ENCODE measurements around the gene GRK4.

The GRK4 gene

DNA sequence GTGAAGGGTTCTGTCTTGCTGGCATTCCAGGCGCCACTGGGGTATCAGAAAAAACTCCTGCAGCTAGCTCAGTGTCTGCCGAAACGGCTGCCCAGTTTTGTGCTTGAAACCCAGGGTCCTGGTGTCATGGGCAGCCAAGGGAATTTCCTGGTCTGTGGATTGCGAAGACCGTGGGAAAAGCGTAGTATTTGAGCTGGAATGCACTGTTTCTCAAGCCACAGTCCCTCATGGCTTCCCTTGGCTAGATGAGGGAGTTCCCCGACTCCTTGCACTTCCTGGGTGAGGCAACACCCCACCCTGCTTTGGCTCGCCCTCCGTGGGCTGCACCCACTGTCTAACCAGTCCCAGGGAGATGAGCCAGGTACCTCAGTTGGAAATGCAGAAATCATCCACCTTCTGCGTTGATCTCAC lies 40.2 kb upstream of the GRK4 start:
- Mint-ChIP-seq H3K27ac (peak overlapping the region; percentile 95), H3K27me3 (ENCODE audit: low read depth, poor library complexity) (no peaks in the 10 kb centered on the region), H3K4me3 (no peak overlapping the region), H3K36me3 (ENCODE audit: low read depth) (peaks cover 81% of the 10 kb centered on the region), H3K9me3 (peaks cover 35% of the 10 kb centered on the region), H3K4me1 (peaks cover 29% of the 10 kb centered on the region)
- no peak for DNase-seq
- no peak for TF ChIP-seq CTCF (IDR thresholded peaks at IDR 0.05)

- Mint-ChIP-seq H3K36me3 (ENCODE audit: low read depth) (peaks cover 81% of the 10 kb centered on the region), H3K9me3 (peaks cover 29% of the 10 kb centered on the region), H3K4me1 (peaks cover 30% of the 10 kb centered on the region), H3K27me3 (ENCODE audit: low read depth, poor library complexity) (no peaks in the 10 kb centered on the region), H3K4me3 (no peak overlapping the region), H3K27ac (peak overlapping the region; percentile 95)
- DNase-seq, result no peak
- no peak for TF ChIP-seq CTCF (IDR thresholded peaks at IDR 0.05)
These were observed 39.6 kb upstream of the GRK4 start for GRCh38 chr4:2923668-2924173.

DNA sequence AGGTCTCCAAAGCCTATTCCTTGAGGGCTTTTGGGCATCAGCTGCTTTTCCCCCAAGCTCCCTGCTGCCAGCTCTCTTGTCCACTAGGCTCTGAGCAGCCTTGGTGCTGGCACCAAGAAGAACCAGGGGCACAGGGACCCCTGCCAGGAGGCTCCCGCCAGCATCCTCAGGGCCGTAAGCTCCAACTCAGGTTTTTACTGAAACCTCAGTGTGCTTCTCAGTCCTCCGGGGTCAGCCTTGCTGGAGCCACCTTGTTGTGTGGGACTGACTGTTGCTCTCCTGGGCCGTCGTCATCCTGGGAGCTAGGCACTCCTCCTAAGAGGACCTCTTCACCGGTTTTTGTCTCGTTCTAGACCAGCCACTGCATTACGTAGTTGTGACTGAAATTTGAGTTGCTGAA lies 39.1 kb upstream of the GRK4 start:
- H3K27me3 Mint-ChIP-seq (ENCODE audit: low read depth, poor library complexity), result no peaks in the 10 kb centered on the region
- peaks cover 34% of the 10 kb centered on the region for H3K4me1 Mint-ChIP-seq
- peak overlapping the region; percentile 91 for H3K27ac Mint-ChIP-seq
- peaks cover 79% of the 10 kb centered on the region for H3K36me3 Mint-ChIP-seq (ENCODE audit: low read depth)
- DNase-seq, result no peak
- H3K4me3 Mint-ChIP-seq, result no peak overlapping the region
- peaks cover 24% of the 10 kb centered on the region for H3K9me3 Mint-ChIP-seq
- TF ChIP-seq CTCF (IDR thresholded peaks at IDR 0.05), result no peak

- no peak for DNase-seq
- Mint-ChIP-seq H3K27ac (peak overlapping the region; percentile 91), H3K4me1 (peaks cover 34% of the 10 kb centered on the region), H3K9me3 (peaks cover 18% of the 10 kb centered on the region), H3K4me3 (no peak overlapping the region), H3K27me3 (ENCODE audit: low read depth, poor library complexity) (no peaks in the 10 kb centered on the region), H3K36me3 (ENCODE audit: low read depth) (peaks cover 74% of the 10 kb centered on the region)
- TF ChIP-seq CTCF (IDR thresholded peaks at IDR 0.05), result no peak
These were observed 38.5 kb upstream of the GRK4 start for GRCh38 chr4:2924765-2925301.

DNA sequence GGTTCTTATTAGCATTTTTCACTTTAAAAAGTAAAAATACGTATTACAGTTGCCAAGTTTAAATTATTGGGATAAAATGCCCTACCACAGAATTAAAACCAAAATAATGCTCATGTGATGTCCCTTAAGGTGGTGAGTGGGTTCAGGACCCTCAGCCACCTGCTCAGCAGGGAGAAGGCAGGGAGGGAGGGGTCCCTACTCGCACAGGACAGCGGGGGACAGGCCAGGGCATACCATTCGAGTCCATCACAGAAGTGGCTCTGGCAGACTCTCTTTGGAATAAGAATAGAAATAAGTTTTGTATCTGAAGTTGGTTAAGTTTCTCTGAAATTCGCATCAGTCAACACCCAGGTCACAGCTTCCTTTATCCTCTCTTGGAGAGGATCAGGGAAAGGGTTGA lies 37.9 kb upstream of the GRK4 start:
- H3K27me3 Mint-ChIP-seq (ENCODE audit: low read depth, poor library complexity), result no peaks in the 10 kb centered on the region
- peaks cover 34% of the 10 kb centered on the region for H3K4me1 Mint-ChIP-seq
- no peak for TF ChIP-seq CTCF (IDR thresholded peaks at IDR 0.05)
- no peak overlapping the region for H3K4me3 Mint-ChIP-seq
- H3K27ac Mint-ChIP-seq, result peak overlapping the region; percentile 91
- H3K36me3 Mint-ChIP-seq (ENCODE audit: low read depth), result peaks cover 67% of the 10 kb centered on the region
- H3K9me3 Mint-ChIP-seq, result peaks cover 12% of the 10 kb centered on the region
- no peak for DNase-seq
